Right lung (tissue), 10 donors: Measurements from ENCODE around the gene SPSB2. TPM values are rescaled to one million over a fixed set of nuclear protein-coding genes. Genes with fewer than 3 reads are reported as not detected.
A peak's percentile ranks its signal among the peaks of the same experiment; 100 is the strongest.
"Not testable (repeated sequence)": the region's sequence is repeated elsewhere in the genome, so short reads cannot be mapped to it uniquely, and the experiment has no call there.

Experiments used
- DNase-seq, 2 donors: peaks; one replicate each; pipeline ENCODE4 v3.0.0-alpha.2; 2013
- long read RNA-seq, 8 donors: transcript quantifications; one replicate each; lab custom pipeline, GENCODE V29; 2026
- polyA plus RNA-seq, 5 donors: library from polyadenylated mRNA; unstranded; fragments of 120-200 nt; gene quantifications; one replicate each; pipeline versions ENCODE4 v1.2.1 to v1.2.3, GENCODE V29; 2013; ENCODE audit warnings: inconsistent platforms in 1 of 5, low replicate concordance in 1 of 5; ENCODE audit not compliant: insufficient read length in 5 of 5, insufficient read depth in 1 of 5

SPSB2 gene, protein sequence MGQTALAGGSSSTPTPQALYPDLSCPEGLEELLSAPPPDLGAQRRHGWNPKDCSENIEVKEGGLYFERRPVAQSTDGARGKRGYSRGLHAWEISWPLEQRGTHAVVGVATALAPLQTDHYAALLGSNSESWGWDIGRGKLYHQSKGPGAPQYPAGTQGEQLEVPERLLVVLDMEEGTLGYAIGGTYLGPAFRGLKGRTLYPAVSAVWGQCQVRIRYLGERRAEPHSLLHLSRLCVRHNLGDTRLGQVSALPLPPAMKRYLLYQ
- 10 to 100 TPM in 1 of 5 donors, 1 to 10 TPM in 4; 4.1 to 17.1 (median 5.6) TPM for polyA plus RNA-seq
- long read RNA-seq, donor 1, partial matches to known transcripts: 269 of 288 reads
- long read RNA-seq, donor 1, other reads (novel, unspliced or antisense): 18 of 288 reads
- long read RNA-seq, donor 2, partial matches to known transcripts: 18 of 21 reads
- long read RNA-seq, donor 2, other reads (novel, unspliced or antisense): 0 of 21 reads
- long read RNA-seq, donor 3, partial matches to known transcripts: 33 of 57 reads
- long read RNA-seq, donor 3, other reads (novel, unspliced or antisense): 22 of 57 reads
- long read RNA-seq, donor 4, partial matches to known transcripts: 235 of 236 reads
- long read RNA-seq, donor 4, other reads (novel, unspliced or antisense): 0 of 236 reads
- long read RNA-seq, donor 5, partial matches to known transcripts: 409 of 410 reads
- long read RNA-seq, donor 5, other reads (novel, unspliced or antisense): 0 of 410 reads
- long read RNA-seq, donor 6, partial matches to known transcripts: 147 of 151 reads
- long read RNA-seq, donor 6, other reads (novel, unspliced or antisense): 0 of 151 reads
- long read RNA-seq, donor 7, partial matches to known transcripts: 471 of 499 reads
- long read RNA-seq, donor 7, other reads (novel, unspliced or antisense): 28 of 499 reads
- long read RNA-seq, donor 8: 0 reads

DNA sequence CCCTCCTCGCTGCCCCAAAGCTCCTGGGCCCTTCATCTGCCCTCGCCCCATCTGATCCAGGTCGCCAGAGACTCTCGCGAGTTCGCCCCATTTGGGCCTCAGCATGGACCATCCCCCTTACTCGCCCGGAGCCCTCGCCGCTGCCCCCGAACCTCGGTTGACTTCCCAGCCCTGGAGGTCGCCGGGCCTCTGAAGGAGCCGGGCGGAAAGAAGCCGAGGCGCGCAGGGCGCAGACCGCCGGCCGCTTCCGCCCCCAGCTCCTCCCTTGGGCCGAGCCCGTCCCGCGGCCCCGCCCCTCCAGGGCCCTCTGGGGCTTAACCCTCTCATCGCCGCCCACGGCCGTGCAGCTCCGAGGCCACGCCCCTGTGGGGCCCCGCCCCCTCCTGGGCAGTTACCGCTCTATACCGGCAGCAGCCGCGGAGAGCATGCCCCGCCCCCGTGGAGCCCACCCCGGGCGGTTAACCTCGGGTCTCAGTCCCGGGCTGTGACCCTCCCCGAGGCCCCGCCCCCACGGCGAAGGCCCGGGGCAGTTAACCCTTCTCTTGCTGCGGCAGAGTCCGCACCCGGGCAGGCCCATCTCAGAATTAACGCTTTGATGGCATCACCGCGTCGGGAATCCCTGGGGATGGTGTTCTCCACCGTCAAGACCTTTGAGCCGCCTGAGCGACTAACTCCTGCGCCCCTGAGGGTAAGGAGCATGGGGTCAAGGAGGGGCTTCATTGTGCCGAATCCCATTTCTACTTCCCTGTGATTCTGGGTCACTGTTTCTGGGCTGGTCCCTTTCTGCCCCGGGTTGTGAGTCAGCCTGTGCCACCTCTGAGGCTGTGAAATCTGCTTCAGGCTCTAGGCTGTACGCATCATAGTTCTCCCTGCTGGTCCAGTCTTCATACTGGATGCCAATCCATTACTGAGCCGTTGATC lies at the start of gene SPSB2:
SPSB2 (minus strand) TSS at position 210 of the 921 bp plus-strand sequence. CDS start 402 bp downstream, outside the sequence.
- peak; percentile 98 to 99 for DNase-seq

DNA sequence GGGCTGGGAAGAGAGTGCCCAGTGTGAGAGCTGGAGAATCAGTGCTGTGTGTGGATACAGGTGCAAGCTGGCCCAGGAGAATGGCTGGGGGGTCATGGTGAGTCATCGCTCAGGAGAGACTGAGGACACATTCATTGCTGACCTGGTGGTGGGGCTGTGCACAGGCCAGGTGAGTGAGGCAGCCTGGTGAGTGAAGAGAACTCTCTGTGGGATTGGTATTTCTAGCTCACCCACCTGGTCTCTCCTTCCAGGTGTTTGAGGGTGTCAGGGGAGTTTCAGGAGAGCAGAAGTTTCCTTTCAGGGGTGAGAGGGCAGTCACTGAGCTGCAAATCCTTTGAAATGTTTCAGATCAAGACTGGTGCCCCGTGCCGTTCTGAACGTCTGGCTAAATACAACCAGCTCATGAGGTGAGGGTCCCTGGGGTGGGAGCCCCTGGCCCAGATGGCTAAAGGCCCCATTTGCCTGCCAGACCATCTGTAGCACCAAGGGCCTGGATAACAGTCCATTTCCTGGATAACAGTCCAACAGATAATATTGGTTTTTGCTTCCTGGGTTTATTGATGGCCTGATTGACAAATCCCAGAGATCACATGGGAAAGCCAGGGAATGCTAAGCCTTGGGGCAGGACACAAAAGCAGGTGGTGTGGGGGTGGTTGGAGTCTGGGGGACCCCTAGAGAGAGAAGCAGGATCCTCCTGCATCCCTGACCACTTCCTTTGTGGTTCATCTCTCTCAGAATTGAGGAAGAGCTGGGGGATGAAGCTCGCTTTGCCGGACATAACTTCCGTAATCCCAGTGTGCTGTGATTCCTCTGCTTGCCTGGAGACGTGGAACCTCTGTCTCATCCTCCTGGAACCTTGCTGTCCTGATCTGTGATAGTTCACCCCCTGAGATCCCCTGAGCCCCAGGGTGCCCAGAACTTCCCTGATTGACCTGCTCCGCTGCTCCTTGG lies 49.2 kb upstream of the SPSB2 start:
- no peak for DNase-seq

DNA sequence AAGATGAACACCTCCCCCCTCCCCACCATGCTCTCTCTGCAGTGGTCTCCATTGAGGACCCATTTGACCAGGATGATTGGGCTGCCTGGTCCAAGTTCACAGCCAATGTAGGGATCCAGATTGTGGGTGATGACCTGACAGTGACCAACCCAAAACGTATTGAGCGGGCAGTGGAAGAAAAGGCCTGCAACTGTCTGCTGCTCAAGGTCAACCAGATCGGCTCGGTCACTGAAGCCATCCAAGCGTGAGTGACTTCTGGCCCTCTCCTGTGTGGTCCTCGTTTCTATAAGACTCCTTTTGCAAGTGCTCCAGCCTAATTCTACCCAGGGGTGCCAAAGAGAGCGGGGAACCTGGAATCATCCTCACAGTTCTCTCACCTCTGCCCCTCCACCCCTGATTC lies 48.4 kb upstream of the SPSB2 start:
- no peak for DNase-seq

DNA sequence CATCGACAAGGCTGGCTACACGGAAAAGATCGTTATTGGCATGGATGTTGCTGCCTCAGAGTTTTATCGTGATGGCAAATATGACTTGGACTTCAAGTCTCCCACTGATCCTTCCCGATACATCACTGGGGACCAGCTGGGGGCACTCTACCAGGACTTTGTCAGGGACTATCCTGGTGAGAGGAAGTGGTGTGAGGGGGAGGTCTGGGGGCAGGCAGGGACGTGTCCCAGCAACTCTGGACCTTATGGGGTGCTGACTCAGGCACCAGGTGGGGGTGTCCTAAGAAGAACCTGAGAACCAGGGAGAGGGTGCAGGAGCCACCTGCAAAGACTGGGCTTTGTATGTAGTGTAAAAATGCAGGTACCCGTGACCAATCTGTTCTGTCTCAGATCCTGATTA lies 46.5 kb upstream of the SPSB2 start:
- no peak for DNase-seq

DNA sequence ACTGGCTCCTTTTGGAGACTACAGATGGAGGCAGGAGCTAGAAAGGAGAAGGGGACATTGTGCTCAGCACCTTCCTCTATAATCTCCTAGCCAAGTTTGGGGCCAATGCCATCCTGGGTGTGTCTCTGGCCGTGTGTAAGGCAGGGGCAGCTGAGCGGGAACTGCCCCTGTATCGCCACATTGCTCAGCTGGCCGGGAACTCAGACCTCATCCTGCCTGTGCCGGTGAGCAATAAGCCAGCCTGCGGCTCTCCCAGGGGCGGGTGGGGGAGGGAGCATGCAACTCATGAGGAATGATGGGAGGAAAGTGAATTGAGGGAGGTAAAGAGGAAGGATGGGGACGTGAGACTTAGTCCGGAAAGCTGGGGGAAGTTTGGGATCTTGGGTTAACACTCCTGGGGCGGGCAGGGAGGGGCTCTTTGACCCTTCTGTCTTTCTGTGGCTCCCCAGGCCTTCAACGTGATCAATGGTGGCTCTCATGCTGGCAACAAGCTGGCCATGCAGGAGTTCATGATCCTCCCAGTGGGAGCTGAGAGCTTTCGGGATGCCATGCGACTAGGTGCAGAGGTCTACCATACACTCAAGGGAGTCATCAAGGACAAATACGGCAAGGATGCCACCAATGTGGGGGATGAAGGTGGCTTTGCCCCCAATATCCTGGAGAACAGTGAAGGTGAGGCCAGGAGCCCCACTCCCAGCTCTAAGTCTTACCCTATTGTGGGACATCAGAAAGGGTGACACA lies 44.6 kb upstream of the SPSB2 start:
- no peak for DNase-seq

DNA sequence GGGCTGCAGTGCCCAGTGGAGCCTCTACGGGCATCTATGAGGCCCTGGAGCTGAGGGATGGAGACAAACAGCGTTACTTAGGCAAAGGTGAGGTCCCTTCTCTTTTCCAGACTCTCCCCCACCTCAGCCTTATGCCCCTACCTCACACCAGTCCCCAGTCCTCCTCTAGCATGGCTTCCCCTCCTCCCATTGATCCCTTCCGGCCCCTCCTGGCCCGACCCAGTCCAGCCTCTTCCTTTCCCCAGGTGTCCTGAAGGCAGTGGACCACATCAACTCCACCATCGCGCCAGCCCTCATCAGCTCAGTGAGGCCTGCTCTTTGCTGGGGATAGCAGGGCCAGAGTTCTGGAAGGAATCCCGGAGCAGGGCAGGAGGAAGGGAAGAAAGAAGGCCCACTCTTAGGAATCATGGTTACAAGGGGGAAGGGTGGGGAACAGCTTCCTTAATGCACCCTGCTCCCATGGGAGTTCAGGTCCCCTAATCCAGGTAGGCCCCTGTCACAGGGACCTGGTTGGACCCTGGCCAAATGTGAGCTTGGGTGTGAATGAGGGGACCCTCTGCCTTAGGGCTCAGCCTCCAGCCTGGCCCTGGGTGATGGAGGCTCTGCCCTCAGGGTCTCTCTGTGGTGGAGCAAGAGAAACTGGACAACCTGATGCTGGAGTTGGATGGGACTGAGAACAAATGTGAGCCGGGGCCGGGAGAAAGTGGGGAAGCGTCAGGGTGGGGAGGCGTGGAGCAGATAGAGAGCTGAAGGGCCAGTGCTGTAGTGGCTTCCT lies 43.5 kb upstream of the SPSB2 start:
- DNase-seq: no peak

DNA sequence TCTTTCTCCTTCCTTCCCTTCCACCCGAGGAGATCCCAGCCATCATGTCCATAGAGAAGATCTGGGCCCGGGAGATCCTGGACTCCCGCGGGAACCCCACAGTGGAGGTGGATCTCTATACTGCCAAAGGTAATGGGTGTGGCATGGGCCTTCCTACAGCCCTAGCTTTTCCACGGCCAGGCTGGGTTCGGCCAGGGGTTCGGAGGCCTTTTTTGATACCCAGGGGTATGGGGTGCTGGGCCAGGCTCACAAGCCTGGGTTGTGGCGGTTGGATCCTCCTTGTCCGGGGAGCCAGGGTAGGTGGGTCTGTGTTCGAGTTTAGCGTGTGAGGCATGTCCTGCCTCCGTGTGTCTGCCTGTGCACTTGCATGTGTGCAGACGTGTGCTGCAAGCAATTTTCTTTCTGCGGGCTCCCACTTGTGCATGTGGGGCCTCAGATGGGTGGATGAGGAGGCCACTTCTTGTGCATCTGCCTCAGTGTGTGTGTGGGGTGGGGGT lies 42.7 kb upstream of the SPSB2 start:
- DNase-seq: no peak

DNA sequence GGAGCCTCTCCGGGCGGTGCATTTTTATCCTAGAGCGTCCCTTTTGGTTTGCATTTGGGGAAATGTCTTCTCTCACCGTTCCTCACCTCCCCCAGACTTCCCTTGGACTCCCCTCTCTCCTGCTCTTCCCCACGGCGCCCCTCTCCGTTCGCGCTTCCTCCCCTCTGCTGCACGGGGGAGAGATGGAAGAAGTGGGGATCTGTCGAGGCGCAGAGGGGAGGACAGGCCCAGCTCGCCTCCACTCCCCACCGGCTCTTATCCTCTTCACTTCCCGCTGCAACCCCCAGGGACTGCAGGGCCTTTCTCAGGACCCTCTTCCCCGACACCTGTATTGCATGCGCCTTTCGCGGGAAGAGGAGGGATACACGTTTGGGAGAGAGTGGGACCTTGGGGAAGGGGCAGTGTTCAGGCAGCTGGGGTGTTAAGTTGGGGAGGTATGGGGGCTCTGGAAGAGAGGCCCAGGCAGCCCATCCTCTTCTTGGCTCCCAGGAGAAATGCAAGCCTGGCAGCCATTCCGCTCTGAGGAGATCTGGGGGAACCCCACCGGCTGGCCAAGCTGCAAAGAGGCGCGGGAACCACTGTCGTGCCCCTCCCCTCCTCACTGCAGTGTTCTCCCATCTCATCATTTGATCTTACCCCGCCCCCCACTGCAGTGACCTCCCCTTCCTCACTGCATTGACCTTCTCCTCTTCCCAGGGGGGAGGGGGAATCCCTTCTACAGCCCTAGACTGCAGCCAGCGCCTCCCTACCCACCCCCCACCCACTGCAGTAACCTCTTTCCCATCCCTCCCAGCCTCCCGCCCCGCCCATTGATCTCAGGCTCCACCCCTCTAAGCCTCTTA lies 42.1 kb upstream of the SPSB2 start:
- no peak for DNase-seq

DNA sequence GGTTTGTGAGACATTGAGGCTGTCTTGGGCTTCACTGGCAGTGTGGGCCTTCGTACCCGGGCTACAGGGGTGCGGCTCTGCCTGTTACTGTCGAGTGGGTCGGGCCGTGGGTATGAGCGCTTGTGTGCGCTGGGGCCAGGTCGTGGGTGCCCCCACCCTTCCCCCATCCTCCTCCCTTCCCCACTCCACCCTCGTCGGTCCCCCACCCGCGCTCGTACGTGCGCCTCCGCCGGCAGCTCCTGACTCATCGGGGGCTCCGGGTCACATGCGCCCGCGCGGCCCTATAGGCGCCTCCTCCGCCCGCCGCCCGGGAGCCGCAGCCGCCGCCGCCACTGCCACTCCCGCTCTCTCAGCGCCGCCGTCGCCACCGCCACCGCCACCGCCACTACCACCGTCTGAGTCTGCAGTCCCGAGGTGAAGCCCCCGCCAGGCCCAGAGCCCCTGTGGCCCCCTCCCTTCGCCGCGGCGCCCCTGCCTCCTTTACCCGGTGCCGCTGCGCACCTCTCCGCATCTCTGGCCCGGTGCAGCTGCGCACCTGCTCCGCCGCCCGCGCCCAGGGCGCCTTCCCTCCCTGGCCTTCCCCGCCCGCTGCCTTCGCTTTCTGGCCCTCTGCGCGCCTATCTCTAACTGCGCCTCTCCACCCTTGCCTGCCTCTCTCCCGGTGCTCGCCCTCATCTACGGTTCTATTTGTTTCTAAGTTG lies 41.3 kb upstream of the SPSB2 start, which contains the start of gene ENO2:
ENO2 (plus strand) TSS at position 335 of the 701 bp plus-strand sequence. CDS start 1,253 bp downstream, outside the sequence.
- DNase-seq: peak in 1 of 2 donors; percentile 38

DNA sequence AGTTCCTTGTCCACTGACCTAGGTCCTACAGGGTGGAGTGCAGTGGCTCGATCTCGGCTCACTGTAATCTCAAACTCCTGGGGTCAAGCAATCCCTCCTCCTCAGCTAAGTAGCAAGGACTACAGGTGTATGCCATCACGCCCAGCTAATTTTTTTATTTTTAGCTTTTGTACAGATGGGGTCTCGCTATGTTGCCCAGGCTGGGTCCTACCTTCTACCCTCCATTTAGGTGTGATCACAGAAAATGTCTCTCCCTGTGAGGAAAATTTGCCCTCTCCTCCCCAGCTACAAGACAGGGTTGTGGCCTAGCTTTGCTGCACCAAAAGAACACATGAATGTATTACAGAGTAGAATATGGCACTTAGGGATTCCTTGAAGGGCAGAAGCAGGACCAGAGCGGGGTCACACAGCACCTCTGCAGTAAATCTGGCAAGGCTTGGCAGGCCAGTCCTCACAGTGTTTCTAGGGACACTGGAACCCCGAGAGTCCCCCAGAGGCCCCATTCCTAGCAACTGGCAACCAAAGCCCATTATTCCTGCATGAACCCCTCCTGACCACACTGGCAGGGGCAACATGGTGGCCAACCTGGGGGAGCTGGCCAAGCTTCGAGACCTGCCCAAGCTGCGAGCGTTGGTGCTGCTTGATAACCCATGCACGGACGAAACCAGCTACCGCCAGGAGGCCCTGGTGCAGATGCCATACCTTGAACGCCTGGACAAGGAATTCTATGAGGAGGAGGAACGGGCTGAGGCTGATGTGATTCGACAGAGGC lies 39.2 kb upstream of the SPSB2 start:
- DNase-seq: no peak

DNA sequence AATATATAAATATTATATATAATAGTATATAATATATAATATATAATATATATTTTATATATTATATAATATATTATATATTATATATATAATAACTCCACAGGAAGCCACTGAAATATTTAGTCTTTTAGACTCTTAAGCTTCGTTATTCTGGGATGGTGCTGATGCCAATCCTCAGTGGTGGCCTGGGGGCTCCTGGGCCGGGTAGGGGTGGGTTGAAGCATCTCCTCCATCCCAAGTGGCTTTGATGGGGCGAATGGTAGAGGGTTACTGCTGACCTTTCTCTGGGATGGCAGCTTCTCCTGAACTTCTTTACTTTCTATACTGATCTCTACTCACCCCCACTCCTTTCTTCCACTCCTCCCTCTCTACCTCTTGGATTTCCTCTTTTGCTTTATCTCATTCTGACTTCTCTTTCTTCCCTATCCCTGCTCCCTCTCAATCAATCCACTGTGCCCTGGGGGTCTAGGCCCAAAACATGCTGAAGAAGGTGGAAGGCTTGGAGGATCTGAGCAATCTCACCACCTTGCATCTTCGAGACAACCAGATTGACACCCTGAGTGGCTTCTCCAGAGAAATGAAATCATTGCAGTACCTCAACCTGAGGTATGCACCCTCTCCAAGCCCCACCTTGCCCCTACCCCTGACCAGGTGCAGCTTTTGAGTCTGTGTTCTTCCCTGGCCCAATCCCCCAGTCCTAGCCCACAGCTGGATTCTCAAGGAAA lies 36.5 kb upstream of the SPSB2 start:
- DNase-seq: no peak

DNA sequence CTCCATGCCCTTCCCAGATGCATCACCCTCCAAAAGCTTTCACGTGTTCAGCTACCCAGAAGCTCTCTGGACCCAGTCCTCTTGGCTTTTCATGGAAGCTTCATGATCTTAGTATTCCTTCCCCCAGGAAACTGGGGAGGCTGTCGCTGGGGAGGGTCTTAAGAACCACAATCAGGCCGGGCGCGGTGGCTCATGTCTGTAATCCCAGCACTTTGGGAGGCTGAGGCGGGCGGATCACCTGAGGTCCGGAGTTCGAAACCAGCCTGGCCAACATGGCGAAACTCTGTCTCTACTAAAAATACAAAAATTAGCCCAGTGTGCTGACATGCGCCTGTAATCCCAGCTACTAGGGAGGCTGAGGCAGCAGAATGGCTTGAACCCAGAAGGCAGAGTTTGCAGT lies 35.0 kb upstream of the SPSB2 start:
- DNase-seq: not testable (repeated sequence)

DNA sequence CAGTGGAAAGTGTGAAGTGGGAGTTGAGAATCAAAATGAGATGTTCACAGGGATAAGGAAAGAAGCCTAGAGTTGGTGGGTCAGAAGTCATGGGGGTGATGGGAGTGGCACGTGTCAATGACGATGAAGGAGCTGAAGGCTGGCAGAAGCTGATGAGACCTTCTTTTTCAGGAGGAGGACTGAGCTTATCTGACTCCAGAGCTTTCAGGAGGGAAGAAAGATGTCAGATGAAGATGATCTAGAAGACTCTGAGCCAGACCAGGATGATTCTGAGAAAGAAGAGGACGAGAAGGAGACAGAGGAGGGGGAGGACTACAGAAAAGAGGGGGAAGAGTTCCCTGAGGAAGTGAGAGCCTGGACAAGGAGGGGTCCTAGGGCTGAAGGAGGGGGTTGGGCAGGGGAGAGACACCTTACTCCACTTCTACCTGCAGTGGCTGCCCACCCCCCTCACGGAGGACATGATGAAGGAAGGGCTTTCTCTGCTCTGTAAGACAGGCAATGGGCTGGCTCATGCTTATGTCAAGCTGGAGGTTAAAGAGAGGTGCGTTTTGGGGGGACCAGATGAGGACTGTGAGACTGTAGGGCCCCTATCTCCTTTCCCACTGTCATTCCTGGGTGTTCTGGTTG lies 32.4 kb upstream of the SPSB2 start:
- DNase-seq: no peak
